Activated CD4-positive, alpha-beta memory T cell treated with anti-CD3 and anti-CD28 coated beads, Interleukin-2, amount 10 ng/mL, durations not matched to agents 7 days and 5 days (primary cell): ENCODE data around the gene SAMD8. TPM values are rescaled to one million over a fixed set of nuclear protein-coding genes. Genes with fewer than 3 reads are reported as not detected.
"Not testable (repeated sequence)": the region's sequence is repeated elsewhere in the genome, so short reads cannot be mapped to it uniquely, and the experiment has no call there.

Source experiments
- CTCF ChIA-PET: fragments of 350-600 bp; sonication (Branson Sonifier 250); formaldehyde crosslinking; loops from one replicate; lab custom pipeline; 2021; ENCODE audit warnings: antibody characterized with exemption, inconsistent platforms; lab: Charles Lee
- POLR2A ChIA-PET: fragments of 350-600 bp; sonication (Branson Sonifier 250); formaldehyde crosslinking; loops from one replicate; lab custom pipeline; 2021; ENCODE audit warnings: antibody characterized with exemption; lab: Charles Lee
- DNase-seq: peaks from one replicate; pipeline ENCODE4 v3.0.0-alpha.2; 2020
- H3K27ac Mint-ChIP-seq: one replicate; pipeline ENCODE4 v1.8.0; 2021; ENCODE audit warnings: mild to moderate bottlenecking, mixed read lengths
- H3K27me3 Mint-ChIP-seq: one replicate; pipeline ENCODE4 v1.8.0; 2021; ENCODE audit warnings: mixed read lengths
- H3K36me3 Mint-ChIP-seq: one replicate; pipeline ENCODE4 v1.8.0; 2021; ENCODE audit warnings: low read depth, mixed read lengths
- H3K4me1 Mint-ChIP-seq: one replicate; pipeline ENCODE4 v1.8.0; 2021; ENCODE audit warnings: mixed read lengths
- H3K4me3 Mint-ChIP-seq: one replicate; pipeline ENCODE4 v1.8.0; 2021; ENCODE audit warnings: mild to moderate bottlenecking, mixed read lengths
- H3K9me3 Mint-ChIP-seq: one replicate; pipeline ENCODE4 v1.8.0; 2021; ENCODE audit warnings: mixed read lengths
- total RNA-seq, 2 experiments: library from RNA; stranded (reverse); gene quantifications; one replicate each; pipeline ENCODE4 v1.2.3, GENCODE V29; 2021

The SAMD8 gene
- total RNA-seq, 2 experiments from 2014 or later, result 13.9 to 14.1 TPM

DNA sequence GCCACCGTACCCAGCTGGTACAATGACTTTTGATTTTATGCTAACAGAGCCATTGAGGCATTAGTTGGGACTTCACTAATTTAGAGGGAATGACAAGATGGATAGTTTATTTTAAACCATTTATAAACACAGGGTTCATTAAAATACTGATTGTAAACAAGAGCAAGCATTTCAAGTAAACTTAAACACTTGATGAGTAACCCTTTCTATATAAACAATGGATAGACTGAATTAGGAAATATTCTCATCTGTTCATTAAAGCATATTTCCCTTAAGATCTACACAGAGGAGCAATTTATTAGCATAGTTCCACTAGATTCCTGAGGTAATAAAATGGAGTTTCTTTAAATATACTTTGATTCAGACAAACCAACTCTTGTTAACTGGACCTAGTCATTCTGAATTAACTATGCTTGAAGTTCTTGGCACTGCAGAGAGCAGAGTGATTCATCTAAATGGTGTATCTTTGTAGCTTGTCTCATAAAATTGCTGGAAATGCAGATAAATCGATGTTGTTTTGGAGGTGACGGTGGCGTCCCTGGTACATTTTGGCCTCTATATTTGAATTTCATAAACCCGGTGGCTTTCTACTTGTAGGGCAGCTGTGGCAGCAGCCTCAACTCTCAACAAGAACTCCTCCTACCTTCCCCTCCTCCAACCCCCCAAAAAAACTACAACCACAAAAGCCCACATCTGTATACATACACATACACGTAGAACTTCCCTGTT is 83.7 kb downstream of the SAMD8 start:
- H3K27ac Mint-ChIP-seq, result no peak overlapping the region
- H3K4me3 Mint-ChIP-seq, result no peak overlapping the region
- ChIA-PET CTCF (interaction anchor here (1.4 kb wide), 1 partner anchor 35 kb away, joined by 3 read pairs; no protein-coding TSS in a partner anchor), POLR2A (interaction anchor here (1.7 to 2.9 kb wide), 2 partner anchors 14 to 16 kb away, joined by 7 to 14 read pairs; partner anchors contain the start of gene VDAC2)
- no peaks in the 10 kb centered on the region for H3K9me3 Mint-ChIP-seq
- H3K4me1 Mint-ChIP-seq, result no peaks in the 10 kb centered on the region
- no peaks in the 10 kb centered on the region for H3K27me3 Mint-ChIP-seq
- H3K36me3 Mint-ChIP-seq, result no peaks in the 10 kb centered on the region
- DNase-seq, result no peak

DNA sequence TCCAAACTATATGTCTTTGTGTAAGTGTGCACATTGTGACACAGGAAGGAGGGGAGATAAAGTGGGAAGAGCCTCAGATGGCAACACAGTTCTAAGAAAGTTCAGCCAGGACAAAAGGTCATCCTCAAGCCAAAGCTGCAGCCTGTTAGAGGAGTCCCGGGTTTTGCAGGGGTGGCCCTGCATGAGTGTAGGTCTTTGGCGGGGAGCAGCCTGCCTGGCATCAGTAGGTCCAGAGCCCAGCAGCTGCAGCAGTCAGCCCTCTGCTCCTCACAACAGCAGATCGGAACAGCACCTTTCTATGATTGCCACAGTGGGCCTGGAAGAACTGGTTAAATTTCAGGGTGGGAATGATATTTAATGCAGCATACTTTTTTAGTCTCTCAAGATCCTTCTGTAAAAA is 85.6 kb downstream of the SAMD8 start:
- peaks cover 4% of the 10 kb centered on the region for H3K4me1 Mint-ChIP-seq
- no peak for DNase-seq
- H3K27me3 Mint-ChIP-seq, result no peaks in the 10 kb centered on the region
- ChIA-PET CTCF (interaction anchor here (0.6 to 5.5 kb wide), 3 partner anchors 9 to 77 kb away, joined by 3 to 30 read pairs (median 3); partner anchors contain the start of gene VDAC2), POLR2A (interaction anchor here (1.1 to 2.5 kb wide), 4 partner anchors 9 to 37 kb away, joined by 3 to 15 read pairs (median 6); partner anchors contain the start of gene VDAC2)
- no peak overlapping the region for H3K27ac Mint-ChIP-seq
- no peaks in the 10 kb centered on the region for H3K36me3 Mint-ChIP-seq
- H3K9me3 Mint-ChIP-seq, result no peaks in the 10 kb centered on the region
- no peak overlapping the region for H3K4me3 Mint-ChIP-seq

DNA sequence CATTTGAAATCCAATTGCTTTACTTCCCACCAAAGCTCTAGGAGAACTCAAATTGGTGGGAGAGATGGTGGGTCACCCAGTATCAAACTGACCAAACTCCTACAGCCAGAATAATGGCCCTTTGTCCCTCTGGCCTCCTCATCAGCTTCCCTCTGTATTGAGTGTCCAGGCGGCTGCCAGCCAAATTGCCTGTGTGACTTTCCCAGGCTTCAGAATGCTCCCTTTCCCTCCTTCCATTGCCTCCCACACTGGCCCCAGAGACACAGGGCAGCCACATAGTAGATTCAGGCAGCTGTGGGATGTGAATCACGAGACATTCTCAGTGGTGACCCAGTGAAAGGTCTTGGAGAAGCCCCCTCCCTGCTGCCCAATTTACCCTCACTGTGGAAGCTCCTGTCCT is 86.5 kb downstream of the SAMD8 start:
- Mint-ChIP-seq H3K36me3 (no peaks in the 10 kb centered on the region), H3K27ac (no peak overlapping the region), H3K4me1 (peaks cover 6% of the 10 kb centered on the region), H3K9me3 (no peaks in the 10 kb centered on the region), H3K4me3 (no peak overlapping the region), H3K27me3 (no peaks in the 10 kb centered on the region)
- POLR2A ChIA-PET, result interaction anchor here (0.7 to 2.5 kb wide), 4 partner anchors 10 to 36 kb away, joined by 3 to 15 read pairs (median 4); partner anchors contain the start of gene VDAC2
- DNase-seq, result no peak
- CTCF ChIA-PET, result interaction anchor here (0.8 to 5.5 kb wide), 4 partner anchors 8 to 33 kb away, joined by 3 to 30 read pairs (median 12); partner anchors contain the start of gene VDAC2

DNA sequence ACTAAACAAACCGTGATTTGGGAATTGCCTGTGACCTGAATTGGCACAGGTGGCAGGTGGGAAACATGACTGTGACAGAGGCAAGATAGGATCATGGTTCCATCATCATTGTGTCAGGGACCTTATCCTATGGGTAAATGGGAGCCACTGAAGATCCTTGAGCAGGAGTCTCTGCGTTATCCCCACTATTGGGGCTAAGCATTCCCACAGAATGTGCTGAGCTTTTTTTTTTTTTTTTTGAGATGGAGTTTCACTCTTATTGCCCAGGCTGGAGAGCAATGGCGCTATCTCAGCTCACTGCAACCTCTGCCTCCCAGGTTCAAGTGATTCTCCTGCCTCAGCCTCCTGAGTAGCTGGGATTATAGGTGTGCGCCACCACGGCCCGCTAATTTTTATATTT is 88.5 kb downstream of the SAMD8 start:
- CTCF ChIA-PET, result interaction anchor here (1.2 to 5.5 kb wide), 3 partner anchors 11 to 31 kb away, joined by 5 to 30 read pairs (median 19); no protein-coding TSS in a partner anchor
- not testable (repeated sequence) for DNase-seq, H3K27me3 Mint-ChIP-seq, H3K27ac Mint-ChIP-seq, H3K9me3 Mint-ChIP-seq, H3K4me3 Mint-ChIP-seq, H3K4me1 Mint-ChIP-seq, H3K36me3 Mint-ChIP-seq
- POLR2A ChIA-PET, result interaction anchor here (1.1 to 3.6 kb wide), 2 partner anchors 10 to 24 kb away, joined by 3 to 21 read pairs; partner anchors contain the start of gene VDAC2

DNA sequence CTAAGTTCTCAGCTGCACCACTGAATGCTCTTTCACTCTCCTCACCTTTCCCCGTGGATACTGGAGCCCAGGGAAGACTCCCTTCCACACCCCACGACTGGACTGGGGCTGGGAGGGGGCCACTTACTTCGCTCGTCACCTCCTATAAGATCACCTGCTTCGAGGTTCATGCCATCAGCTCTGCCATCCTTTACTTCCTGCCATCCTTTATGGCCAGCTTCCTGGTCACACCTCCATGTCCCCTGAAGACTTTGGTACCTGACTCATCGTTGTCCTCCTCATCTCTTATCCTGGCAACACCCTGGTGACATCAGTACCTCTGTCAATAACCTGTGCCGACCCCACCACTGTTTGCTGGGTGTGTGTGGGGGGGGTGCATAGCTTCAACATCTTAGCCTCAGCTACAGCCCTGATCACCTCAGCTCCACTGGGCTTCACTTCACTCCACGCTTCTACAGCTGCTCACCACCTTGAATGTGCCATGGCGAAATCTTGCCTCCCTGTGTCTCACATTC is 90.4 kb downstream of the SAMD8 start:
- CTCF ChIA-PET, result interaction anchor here (4.8 to 5.5 kb wide), 2 partner anchors 14 to 29 kb away, joined by 19 to 30 read pairs; no protein-coding TSS in a partner anchor
- Mint-ChIP-seq H3K4me3 (no peak overlapping the region), H3K9me3 (no peaks in the 10 kb centered on the region)

DNA sequence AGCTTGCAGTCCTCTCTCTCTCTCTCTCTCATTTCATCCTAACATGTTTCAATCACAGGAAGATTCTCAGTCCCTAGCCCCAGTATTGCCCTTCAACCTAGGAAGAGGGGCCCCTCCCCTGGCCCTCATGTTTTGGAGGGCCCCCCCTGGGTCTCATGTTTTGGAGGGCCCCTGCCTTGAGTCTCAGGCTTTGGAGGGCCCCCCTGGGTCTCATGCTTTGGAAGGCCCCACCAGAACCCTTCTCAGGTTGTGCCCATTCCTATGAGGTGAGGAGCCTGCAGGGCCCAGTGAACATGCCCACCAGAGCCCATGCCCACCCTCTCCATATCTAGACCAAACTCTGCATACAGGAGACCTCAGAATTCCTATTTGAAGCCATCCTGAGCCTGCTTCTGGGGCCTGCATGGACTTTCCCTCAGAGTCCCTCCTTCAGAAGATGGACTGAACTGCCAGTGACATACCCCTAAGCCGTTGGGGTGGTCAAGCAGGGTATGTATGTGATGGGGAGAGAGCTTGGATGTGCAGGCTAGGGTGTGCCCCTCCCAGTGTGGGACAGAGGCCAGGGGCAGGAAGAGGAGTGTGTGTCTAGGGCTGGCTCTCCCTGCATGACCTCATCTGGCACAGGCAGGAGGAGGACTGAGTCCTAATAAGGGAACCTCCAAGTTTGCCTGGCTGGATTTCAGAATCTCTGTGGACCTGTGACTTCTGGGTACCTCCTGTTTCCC is 91.0 kb downstream of the SAMD8 start:
- Mint-ChIP-seq H3K27me3 (no peaks in the 10 kb centered on the region), H3K36me3 (no peaks in the 10 kb centered on the region), H3K27ac (no peak overlapping the region), H3K4me1 (peaks cover 9% of the 10 kb centered on the region), H3K4me3 (no peak overlapping the region), H3K9me3 (no peaks in the 10 kb centered on the region)
- DNase-seq, result no peak
- ChIA-PET CTCF (interaction anchor here (5.5 kb wide), 1 partner anchor 15 kb away, joined by 30 read pairs; no protein-coding TSS in a partner anchor), POLR2A (interaction anchor here (1.5 to 3.6 kb wide), 2 partner anchors 8 to 14 kb away, joined by 3 to 21 read pairs; partner anchors contain the start of gene VDAC2)

More for the DNA sequence above, 90.4 kb downstream of the SAMD8 start:
- peaks cover 6% of the 10 kb centered on the region for H3K4me1 Mint-ChIP-seq
- H3K27me3 Mint-ChIP-seq, result no peaks in the 10 kb centered on the region
- no peak for DNase-seq
- H3K36me3 Mint-ChIP-seq, result no peaks in the 10 kb centered on the region
- H3K27ac Mint-ChIP-seq, result no peak overlapping the region
- POLR2A ChIA-PET, result interaction anchor here (1.5 to 3.6 kb wide), 2 partner anchors 9 to 14 kb away, joined by 3 to 21 read pairs; partner anchors contain the start of gene VDAC2

DNA sequence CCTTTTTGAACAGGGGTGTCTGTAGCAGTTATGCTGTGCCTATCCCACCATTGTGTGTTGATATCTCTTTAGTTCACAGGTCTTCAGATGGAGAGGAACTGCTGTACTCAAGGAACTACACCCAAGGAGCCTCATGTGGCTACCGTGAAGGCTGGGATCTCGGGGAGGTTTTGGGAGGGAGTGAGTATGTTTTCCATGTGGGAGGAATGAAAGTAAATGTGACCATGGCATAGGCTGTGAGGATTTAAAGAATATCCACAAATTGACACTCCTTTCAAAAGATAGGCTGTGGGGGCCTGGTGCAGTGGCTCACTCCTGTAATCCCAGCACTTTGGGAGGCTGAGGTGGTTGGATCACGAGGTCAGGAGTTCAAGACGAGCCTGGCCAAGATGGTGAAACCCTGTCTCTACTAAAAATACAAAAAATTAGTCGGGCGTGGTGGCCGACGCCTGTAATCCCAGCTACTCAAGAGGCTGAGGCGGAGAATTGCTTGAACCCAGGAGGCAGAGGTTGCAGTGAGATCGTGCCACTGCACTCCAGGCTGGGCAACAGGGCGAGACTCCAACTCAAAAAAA is 91.7 kb downstream of the SAMD8 start:
- H3K36me3 Mint-ChIP-seq, H3K9me3 Mint-ChIP-seq, POLR2A ChIA-PET, DNase-seq, H3K27me3 Mint-ChIP-seq, H3K27ac Mint-ChIP-seq, H3K4me3 Mint-ChIP-seq: not testable (repeated sequence)
- H3K4me1 Mint-ChIP-seq, result peaks cover 13% of the 10 kb centered on the region
- CTCF ChIA-PET, result interaction anchor here (0.8 to 1.3 kb wide), 3 partner anchors 15 to 29 kb away, joined by 3 to 5 read pairs (median 5); no protein-coding TSS in a partner anchor

DNA sequence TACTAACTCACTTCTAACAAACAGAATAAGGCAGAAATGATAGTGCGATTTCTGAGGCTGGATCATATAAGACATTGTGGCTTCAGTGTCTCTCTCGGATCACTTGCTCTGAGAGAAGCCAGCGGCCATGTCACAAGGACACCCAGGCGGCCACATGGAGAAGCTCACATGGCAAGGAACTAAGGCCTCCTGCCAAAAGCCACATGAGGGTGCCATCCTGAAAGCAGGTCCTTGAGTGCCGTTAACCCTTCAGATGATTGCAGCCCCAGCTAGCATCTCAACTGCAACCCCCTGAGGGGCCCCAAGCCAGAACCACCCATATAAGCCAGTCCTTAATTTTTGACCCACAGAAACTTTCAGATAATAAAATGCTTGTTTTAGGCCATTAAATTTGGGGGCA is 92.3 kb downstream of the SAMD8 start:
- no peaks in the 10 kb centered on the region for H3K9me3 Mint-ChIP-seq
- H3K36me3 Mint-ChIP-seq, result no peaks in the 10 kb centered on the region
- no peak for DNase-seq
- POLR2A ChIA-PET, result no interaction called here
- CTCF ChIA-PET, result interaction anchor here (0.8 to 1.3 kb wide), 4 partner anchors 16 to 36 kb away, joined by 3 to 5 read pairs (median 4); no protein-coding TSS in a partner anchor
- no peak overlapping the region for H3K27ac Mint-ChIP-seq
- H3K4me3 Mint-ChIP-seq, result no peak overlapping the region
- H3K4me1 Mint-ChIP-seq, result peaks cover 17% of the 10 kb centered on the region
- H3K27me3 Mint-ChIP-seq, result no peaks in the 10 kb centered on the region

DNA sequence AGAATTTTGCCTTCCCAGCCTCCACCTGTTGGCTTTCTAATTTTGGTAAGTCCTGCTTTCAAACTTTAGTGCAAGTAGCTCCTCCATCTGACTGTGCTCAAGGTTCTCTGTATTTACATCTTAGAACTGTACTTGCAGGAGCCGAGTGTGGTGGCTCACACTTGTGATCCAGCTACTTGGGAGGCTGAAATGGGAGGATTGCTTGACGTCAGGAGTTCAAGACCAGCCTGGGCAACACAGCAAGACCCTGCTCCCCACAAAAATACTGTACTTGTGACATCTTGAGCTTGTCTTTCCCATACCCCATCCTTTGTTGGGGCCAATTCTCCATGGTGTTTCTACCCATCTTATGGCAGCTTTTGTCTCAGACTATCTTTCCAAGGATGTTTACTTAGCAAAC is 94.5 kb downstream of the SAMD8 start:
- peaks cover 25% of the 10 kb centered on the region for H3K4me1 Mint-ChIP-seq
- DNase-seq, result no peak
- no peaks in the 10 kb centered on the region for H3K9me3 Mint-ChIP-seq
- ChIA-PET CTCF (interaction anchor here (0.9 to 2.0 kb wide), 5 partner anchors 8 to 30 kb away, joined by 3 to 11 read pairs (median 5); partner anchors contain the start of gene COMTD1), POLR2A (no interaction called here)
- H3K27me3 Mint-ChIP-seq, result no peaks in the 10 kb centered on the region
- H3K36me3 Mint-ChIP-seq, result no peaks in the 10 kb centered on the region
- no peak overlapping the region for H3K27ac Mint-ChIP-seq
- no peak overlapping the region for H3K4me3 Mint-ChIP-seq

DNA sequence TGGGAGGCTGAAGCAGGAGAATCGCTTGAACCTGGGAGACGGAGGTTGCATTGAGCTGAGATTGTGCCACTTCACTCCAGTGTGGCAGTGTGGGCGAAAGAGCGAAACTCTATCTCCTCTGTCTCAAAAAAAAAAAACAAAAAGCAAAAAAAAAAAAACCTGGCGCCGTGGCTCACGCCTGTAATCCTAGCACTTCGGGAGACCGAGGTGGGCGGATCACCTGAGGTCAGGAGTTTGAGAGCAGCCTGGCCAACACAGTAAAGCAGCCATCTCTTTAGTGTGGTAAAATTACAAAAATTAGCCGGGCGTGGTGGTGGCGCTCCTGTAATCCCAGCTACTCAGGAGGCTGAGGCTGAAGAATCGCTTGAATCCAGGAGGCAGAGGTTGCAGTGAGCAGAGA is 95.2 kb downstream of the SAMD8 start:
- H3K4me1 Mint-ChIP-seq, result peaks cover 29% of the 10 kb centered on the region
- H3K4me3 Mint-ChIP-seq, POLR2A ChIA-PET, H3K36me3 Mint-ChIP-seq, DNase-seq, H3K9me3 Mint-ChIP-seq, H3K27me3 Mint-ChIP-seq, H3K27ac Mint-ChIP-seq: not testable (repeated sequence)
- CTCF ChIA-PET, result interaction anchor here (0.9 to 2.0 kb wide), 6 partner anchors 9 to 29 kb away, joined by 3 to 11 read pairs (median 6); partner anchors contain the start of gene COMTD1

DNA sequence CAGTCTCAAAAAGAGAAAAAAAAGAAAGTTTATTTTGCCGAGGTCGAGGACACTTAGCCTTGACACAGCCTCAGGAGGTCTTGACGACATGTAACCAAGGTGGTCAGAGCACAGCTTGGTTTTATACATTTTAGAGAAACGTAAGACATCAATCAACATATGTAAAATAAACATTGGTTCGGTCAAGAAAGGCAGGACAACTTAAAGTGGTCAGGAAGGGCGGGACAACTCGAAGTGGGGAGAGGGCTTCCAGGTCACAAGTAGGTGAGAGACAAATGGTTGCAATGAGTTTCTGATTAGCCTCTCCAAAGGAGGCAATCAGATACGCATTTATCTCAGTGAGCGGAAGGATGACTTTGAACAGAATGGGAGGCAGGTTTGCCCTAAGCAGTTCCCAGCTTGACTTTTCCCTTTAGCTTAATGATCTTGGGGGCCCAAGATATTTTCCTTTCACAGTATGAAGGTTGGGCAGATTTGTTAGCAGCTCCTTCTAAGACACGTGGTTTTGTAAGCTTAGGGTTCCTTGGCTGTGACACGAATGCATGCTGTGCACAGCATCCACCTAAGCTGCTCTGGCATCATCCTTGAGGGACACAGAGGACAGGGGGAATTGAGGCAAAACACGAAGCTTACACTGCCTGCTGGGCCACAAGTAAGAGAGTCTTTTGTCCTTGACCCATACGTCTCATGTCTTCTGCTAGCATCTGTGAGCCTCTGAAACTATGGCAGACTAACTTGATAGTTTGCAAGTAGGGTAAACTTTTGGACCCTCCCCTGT is 95.8 kb downstream of the SAMD8 start:
- Mint-ChIP-seq H3K4me1 (peaks cover 30% of the 10 kb centered on the region), H3K36me3 (peaks cover 9% of the 10 kb centered on the region), H3K9me3 (no peaks in the 10 kb centered on the region), H3K27ac (no peak overlapping the region), H3K4me3 (no peak overlapping the region), H3K27me3 (no peaks in the 10 kb centered on the region)
- DNase-seq, result no peak
- POLR2A ChIA-PET, result interaction anchor here (1.4 to 1.5 kb wide), 2 partner anchors 9 to 27 kb away, joined by 3 to 9 read pairs; no protein-coding TSS in a partner anchor
- CTCF ChIA-PET, result interaction anchor here (1.0 to 2.0 kb wide), 3 partner anchors 19 to 28 kb away, joined by 3 to 9 read pairs (median 8); partner anchors contain the start of gene COMTD1
